Fibroblast of skin of abdomen (primary cell): Measurements from ENCODE around the gene CXorf58.

ENCODE experiments used
- DNase-seq: peaks from one replicate; pipeline ENCODE4 v3.0.0-alpha.2; 2013

Gene CXorf58

DNA sequence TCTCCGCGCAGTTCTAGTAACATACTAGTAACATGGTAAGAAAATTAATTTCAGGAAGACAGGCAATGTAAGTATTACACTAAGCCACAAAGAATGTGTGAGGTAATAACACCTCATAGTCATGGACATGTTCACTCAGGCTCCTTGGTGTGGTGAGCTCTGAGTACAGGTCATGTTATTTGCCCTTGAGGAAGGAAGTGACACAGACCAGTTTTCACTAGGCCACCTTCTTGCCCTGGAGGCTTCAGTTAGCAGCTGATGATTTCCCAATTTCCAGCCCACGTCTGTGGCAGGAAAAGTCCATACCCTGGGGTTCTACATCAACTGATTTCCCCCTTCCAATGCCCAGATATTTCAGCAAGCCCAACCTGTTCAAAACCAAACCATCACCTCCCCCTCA is 6.7 kb upstream of the CXorf58 start:
- peak; percentile 55 for DNase-seq

DNA sequence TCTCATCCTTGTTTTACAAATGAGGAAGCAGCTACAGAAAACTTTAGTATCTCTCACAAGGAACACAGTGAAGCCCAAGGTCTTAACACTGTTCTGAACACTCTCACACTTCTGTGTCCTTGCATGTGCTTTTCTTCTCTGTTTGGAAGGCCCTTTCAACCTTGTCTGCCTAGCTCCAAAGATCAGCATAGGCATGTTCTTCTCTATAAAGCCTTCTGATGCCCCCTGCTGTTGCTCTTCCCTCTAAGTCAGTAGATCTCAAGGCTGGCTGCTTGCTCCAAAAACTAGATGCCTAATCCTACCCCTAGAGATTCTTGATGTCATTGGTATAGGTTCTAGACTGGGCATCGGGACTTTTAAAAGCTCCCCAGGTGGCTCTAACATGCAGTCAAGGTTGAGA is 6.0 kb upstream of the CXorf58 start:
- peak; percentile 69 for DNase-seq

- DNase-seq = peak; percentile 56
Measured at GRCh38 chrX:23902419-23902818, 5.4 kb upstream of the CXorf58 start.

DNA sequence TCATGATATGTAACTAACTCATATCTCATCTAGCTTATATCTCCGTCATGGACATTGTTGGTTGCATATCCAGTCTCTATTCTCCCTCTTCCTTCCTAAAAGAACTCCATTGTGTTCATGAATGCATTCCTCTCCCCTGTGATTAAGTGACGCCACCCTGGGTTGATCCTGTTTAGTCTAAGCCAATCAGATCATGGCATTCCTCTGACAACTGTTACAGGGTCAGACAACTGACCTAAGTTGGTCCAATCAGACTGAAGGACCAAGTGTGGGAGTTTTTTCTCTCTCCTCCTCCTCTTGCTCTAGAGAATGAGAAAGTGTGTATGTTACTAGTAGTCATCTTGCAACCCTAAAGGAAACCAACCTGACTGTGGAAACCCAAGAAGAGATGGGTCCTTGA is 3.7 kb upstream of the CXorf58 start:
- no peak for DNase-seq

GRCh38 chrX:23907111-23907497 is 702 bp upstream of the CXorf58 start:
- DNase-seq = no peak

- DNase-seq = no peak
Measured at GRCh38 chrX:23908219-23909004, 606 bp downstream of the CXorf58 start.

DNA sequence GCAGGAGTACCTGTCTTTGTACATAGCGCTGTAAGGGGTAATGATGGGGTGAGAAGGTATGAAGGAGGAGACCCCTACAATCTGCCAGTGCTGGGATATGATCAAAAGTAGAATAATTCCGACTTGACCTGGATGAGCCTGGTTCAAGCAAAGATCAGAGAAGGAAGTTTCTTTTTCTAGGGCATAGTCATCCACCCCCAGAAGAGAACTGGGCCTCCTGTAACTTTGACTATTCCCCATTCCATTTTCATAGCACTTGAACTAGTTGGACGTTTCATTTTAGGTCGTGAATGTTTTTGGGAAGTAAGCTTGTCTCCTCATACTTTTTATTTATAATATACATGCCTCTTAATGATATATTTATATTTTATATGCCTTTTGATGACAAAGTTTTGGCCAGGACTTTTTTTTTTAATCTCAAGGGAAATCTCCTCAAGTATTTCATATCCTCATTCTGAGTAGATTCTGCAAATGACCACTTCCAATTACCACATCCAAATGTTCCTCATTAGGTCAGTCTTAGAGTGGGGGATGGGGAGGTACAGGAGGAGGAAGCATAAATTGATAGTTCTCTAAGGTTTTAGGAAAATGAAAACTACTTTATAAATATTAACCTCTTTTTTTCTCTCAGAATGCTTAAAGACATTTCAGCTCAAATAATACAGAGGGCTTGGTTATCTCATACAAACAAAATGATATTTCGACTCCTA is 3.5 kb downstream of the CXorf58 start:
- no peak for DNase-seq

DNA sequence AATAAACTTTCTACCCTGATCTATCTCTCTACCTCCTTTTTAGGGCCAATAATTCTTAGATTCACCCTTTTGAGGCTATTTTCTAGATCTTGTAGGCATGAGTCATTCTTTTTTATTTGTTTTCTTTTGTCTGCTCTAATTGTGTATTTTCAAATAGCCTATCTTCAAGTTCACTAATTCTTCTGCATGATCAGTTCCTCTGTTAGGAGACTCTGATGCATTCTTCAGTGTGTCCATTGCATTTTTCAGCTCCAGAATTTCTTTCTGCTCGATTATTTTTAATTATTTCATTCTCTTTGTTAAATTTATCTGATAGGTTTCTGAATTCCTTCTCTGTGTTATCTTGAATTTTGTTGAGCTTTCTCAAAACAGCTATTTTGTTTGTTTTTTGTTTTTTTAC is 11.3 kb downstream of the CXorf58 start:
- no peak for DNase-seq

- DNase-seq = no peak
Measured at GRCh38 chrX:23919706-23920320, 12.0 kb downstream of the CXorf58 start.

DNA sequence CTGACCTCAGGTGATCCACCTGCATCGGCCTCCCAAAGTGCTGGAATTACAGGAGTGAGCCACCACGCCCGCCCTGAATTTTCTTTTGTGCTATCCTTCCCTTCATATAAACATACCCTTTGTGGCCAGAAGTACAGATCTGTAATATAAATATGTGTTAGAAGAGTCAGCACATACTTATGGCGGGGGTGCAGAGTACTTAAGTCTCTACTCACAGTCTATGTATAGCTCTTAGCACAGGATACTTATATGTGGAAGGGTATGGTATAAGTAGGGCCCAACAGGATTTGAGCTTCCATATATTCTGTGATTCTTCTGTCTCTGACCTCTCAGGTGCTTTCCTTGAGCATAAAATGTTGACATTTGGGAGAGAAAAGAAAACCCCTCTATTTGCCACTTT is 18.2 kb downstream of the CXorf58 start:
- DNase-seq = no peak

DNA sequence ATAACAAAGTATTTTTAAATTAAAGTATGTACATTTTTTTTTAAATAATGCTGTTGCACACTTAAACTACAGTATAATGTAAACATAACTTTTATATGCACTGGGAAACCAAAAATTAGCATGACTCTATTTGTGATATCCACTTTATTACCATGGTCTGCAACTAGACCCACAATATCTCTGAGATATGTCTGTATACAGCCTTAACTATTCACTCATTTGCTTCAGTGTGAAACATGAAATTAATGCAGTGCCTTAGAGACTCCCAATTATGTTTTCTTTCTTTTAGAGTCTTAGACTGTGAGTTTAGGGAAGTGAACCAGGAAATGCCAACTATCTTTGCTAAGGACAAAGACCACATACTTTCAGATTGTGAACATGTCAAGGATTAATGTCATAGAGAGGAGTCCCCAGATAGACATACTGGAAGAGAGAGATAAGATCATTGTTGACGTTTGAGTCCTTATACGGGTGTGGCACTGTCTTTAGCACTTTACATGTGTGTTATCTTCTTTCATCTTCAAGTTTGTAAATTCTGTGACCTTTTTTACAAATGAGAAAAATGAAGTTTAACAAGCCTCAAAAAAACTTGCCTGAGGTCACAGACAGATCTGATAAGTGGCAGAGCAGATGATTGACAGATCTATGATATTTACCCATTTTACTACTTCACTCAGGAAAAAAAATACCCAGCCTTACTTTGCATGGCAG is 23.2 kb downstream of the CXorf58 start:
- DNase-seq = no peak

GRCh38 chrX:23932046-23932445 is 24.2 kb downstream of the CXorf58 start:
- DNase-seq = no peak

DNA sequence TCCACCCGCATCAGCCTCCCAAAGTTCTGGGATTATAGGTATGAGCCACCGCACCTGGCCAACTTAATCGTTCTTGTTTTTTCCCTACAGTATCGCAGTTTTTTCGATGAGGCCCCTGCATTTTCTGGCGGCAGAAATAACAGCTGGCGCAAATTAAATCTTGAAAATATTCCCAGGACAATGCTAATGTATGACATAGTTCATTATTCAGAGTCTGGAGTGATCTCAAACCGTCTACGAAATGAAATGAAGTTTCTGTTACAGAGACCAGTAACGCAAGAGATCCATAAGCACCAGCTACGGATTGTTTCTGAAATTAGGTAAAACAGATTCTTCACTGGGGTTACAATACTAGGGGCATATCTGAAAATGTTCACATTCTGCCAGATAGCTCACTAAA is 27.3 kb downstream of the CXorf58 start:
- DNase-seq = peak; percentile 36

GRCh38 chrX:23936180-23936579 is 28.4 kb downstream of the CXorf58 start:
- no peak for DNase-seq

DNA sequence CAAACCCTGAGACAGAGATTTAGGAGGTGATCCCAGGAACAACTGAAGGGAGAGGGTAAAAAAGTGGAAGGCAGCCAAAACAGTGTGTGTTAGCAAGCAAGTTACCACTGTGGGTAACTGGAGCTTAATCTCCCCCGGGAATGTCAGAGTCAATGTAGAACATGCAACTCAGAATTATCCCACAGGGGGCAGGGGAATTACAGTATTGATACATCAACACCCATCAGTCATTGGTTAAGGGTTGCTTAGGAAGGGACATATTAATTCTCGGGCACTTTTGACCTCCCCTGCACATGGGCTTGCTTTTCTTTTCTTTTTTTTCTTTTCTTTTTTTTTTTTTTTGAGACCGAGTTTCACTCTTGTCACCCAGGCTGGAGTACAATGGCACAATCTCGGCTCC is 29.3 kb downstream of the CXorf58 start:
- DNase-seq = peak; percentile 41

GRCh38 chrX:23938690-23939089 is 30.9 kb downstream of the CXorf58 start:
- peak; percentile 8 for DNase-seq

GRCh38 chrX:23939203-23939602 is 31.4 kb downstream of the CXorf58 start:
- DNase-seq = no peak

- DNase-seq = no peak
Measured at GRCh38 chrX:23944234-23944633, 36.4 kb downstream of the CXorf58 start.

DNA sequence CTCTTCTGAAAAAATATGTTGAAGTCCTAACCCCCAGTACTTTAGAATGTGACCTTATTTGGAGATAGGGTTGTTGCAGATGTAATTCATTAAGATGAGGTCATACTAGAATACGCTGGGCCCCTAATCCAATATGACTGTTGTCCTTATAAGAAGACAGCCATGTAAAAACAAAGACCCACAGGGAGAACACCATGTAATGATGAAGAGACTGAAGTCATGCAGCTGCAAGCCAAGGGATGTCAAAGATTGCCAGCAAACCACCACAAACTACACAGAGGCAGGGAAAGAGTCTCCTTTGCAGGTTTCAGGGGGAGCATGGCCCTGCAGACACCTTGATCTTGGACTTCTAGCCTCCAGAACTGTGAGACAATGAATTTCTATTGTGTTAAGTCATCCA is 37.4 kb downstream of the CXorf58 start:
- DNase-seq = peak; percentile 9

GRCh38 chrX:23952391-23952790 is 44.6 kb downstream of the CXorf58 start:
- no peak for DNase-seq

DNA sequence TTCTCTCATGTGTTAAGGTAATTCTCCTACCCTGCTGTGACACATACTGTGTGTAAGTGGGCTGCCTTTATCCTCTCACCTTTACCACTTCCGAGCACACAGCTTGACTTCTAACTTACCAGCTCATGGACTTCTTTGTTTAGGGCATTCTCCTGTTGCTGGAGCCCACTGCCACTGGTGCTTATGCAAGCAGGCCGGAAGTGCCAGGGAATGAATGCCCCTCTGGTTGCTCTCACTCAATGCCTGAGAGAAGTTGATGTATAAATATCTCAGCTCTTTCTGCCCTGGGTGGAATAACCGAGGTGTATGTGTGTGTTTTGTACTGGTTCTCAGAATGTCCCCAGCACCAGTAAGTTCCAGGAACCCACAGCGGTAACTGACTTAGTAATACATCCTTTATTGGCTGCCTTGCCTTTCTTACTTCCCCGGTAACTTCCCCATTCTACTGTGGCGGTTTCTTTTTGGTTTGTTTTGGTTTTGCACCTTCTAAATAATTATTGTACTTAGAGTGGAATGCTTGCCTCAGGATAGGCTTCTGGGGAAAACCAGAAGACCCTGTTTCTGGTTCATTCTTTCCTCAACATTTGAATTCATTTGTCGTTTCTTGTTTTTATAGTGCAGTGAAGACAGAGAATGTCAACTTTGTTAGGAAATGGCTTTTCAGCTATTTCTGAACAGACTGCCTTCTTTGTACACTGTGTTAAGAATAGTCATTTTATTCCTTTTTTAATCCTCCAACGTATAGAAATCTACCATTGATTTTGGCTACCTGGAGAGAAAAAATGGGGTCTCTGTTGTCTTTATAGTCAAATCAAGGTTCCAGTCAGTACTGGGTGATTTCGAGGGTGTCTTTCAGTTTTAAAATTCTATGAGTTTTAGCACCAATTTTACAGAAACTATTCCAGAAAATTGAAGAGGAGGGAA is 45.4 kb downstream of the CXorf58 start:
- no peak for DNase-seq

GRCh38 chrX:23953908-23954269 is 46.1 kb downstream of the CXorf58 start:
- no peak for DNase-seq
